Smooth muscle cell (in vitro differentiated cells): Measurements from ENCODE around the gene TLCD4. TPM values are rescaled to one million over a fixed set of nuclear protein-coding genes. Genes with fewer than 3 reads are reported as not detected.
"Not testable (repeated sequence)": the region's sequence is repeated elsewhere in the genome, so short reads cannot be mapped to it uniquely, and the experiment has no call there.

Source experiments
- DNase-seq: peaks from one replicate; lab custom pipeline; 2025; ENCODE audit not compliant: unreplicated experiment; lab: John Stamatoyannopoulos, UW
- H2AFZ ChIP-seq: fragments of 200-600 bp; sonication (generic); 2 replicates; pipeline ENCODE4 v1.6.0; 2016; ENCODE audit warnings: antibody characterized with exemption, low read depth, mild to moderate bottlenecking
- H3F3A ChIP-seq: fragments of 200-600 bp; sonication (generic); 2 replicates; pipeline ENCODE4 v1.6.0; 2017; ENCODE audit warnings: antibody characterized with exemption, low read depth
- H3K27ac ChIP-seq: fragments of 200-600 bp; sonication (generic); 2 replicates; pipeline ENCODE4 v1.5.1; 2016; ENCODE audit warnings: low read depth, mild to moderate bottlenecking
- H3K27me3 ChIP-seq: fragments of 200-600 bp; sonication (generic); 2 replicates; pipeline ENCODE4 v1.6.1; 2016; ENCODE audit warnings: low read depth, mild to moderate bottlenecking
- H3K36me3 ChIP-seq: fragments of 200-600 bp; sonication (generic); 2 replicates; pipeline ENCODE4 v1.5.1; 2016; ENCODE audit warnings: low read depth
- H3K4me1 ChIP-seq: fragments of 200-600 bp; sonication (generic); 2 replicates; pipeline ENCODE4 v1.5.1; 2016; ENCODE audit warnings: low read depth
- H3K4me2 ChIP-seq: fragments of 200-600 bp; sonication (generic); 2 replicates; pipeline ENCODE4 v1.6.0; 2016; ENCODE audit warnings: mild to moderate bottlenecking
- H3K4me3 ChIP-seq: fragments of 200-600 bp; sonication (generic); 2 replicates; pipeline ENCODE4 v1.5.1; 2016; ENCODE audit warnings: mild to moderate bottlenecking
- H3K79me2 ChIP-seq: fragments of 200-600 bp; sonication (generic); 2 replicates; pipeline ENCODE4 v1.6.0; 2016; ENCODE audit warnings: low read depth, mild to moderate bottlenecking
- H3K9ac ChIP-seq: fragments of 200-600 bp; sonication (generic); 2 replicates; pipeline ENCODE4 v1.6.0; 2016; ENCODE audit warnings: low read depth
- H3K9me3 ChIP-seq: fragments of 200-600 bp; sonication (generic); replicated peaks from 2 replicates; pipeline ENCODE4 v1.5.1; 2016; ENCODE audit warnings: low read depth
- H4K20me1 ChIP-seq: fragments of 200-600 bp; sonication (generic); 2 replicates; pipeline ENCODE4 v1.6.0; 2016; ENCODE audit warnings: low read depth
- CTCF ChIP-seq: fragments of 200-600 bp; sonication (generic); IDR thresholded peaks from 2 replicates; pipeline ENCODE4 v1.5.1; 2017; ENCODE audit warnings: borderline replicate concordance, mild to moderate bottlenecking, antibody characterized with exemption; ENCODE audit not compliant: insufficient read depth, poor library complexity, severe bottlenecking
- WGBS: methylation state at CpG from one replicate; pipeline ENCODE4 v1.1.7; 2016; ENCODE audit warnings: low lambda C conversion rate; 5-methylcytosine and 5-hydroxymethylcytosine counted together
- polyA plus RNA-seq: library from polyadenylated mRNA; unstranded; fragments of >200 nt; fragmentation: Nextera tagmentation; extraction: Ambion mirVana; gene quantifications from 2 replicates; pipeline ENCODE4 v1.2.1, GENCODE V29; 2016
- small RNA-seq: library from RNA; depleted of rRNA; stranded (forward); fragments of <200 nt; gene quantifications from one replicate; pipeline ENCODE3, GENCODE V24; 2014
- total RNA-seq: library from RNA; depleted of rRNA; stranded (reverse); fragments of >200 nt; gene quantifications from 2 replicates; pipeline ENCODE4 v1.2.3, GENCODE V29; 2014

The TLCD4 gene
- total and polyA plus RNA-seq, 2 experiments from 2014 or later: 0.62 to 2.9 TPM

GRCh38 chr1:95145493-95145892, 28.3 kb downstream of the TLCD4 start:
- H3K79me2 ChIP-seq: no peaks in the 10 kb centered on the region
- TF ChIP-seq CTCF: no peak
- H3K36me3 ChIP-seq: no peaks in the 10 kb centered on the region
- H3F3A ChIP-seq: no peaks in the 10 kb centered on the region
- no peaks in the 10 kb centered on the region for H3K9me3 ChIP-seq
- no peak overlapping the region for H3K27ac ChIP-seq
- H3K4me2 ChIP-seq: no peak overlapping the region
- H3K4me1 ChIP-seq: no peaks in the 10 kb centered on the region
- no peaks in the 10 kb centered on the region for H4K20me1 ChIP-seq
- no peak overlapping the region for H3K9ac ChIP-seq
- WGBS: 100% methylated on average over 1 of the region's 1 CpG
- DNase-seq: no peak
- H3K4me3 ChIP-seq: no peak overlapping the region
- H2AFZ ChIP-seq: no peak overlapping the region
- no peaks in the 10 kb centered on the region for H3K27me3 ChIP-seq

GRCh38 chr1:95146637-95147036, 29.5 kb downstream of the TLCD4 start:
- no peak overlapping the region for H2AFZ ChIP-seq
- no peak overlapping the region for H3K4me2 ChIP-seq
- H3F3A ChIP-seq: no peaks in the 10 kb centered on the region
- H3K27me3 ChIP-seq: no peaks in the 10 kb centered on the region
- no peak overlapping the region for H3K9ac ChIP-seq
- TF ChIP-seq CTCF: no peak
- H3K4me1 ChIP-seq: no peaks in the 10 kb centered on the region
- no peaks in the 10 kb centered on the region for H3K79me2 ChIP-seq
- DNase-seq: no peak
- no peaks in the 10 kb centered on the region for H4K20me1 ChIP-seq
- no peak overlapping the region for H3K4me3 ChIP-seq
- no peak overlapping the region for H3K27ac ChIP-seq
- no peaks in the 10 kb centered on the region for H3K9me3 ChIP-seq
- H3K36me3 ChIP-seq: no peaks in the 10 kb centered on the region

GRCh38 chr1:95154096-95154495, 36.9 kb downstream of the TLCD4 start:
- Histone ChIP-seq H3F3A (no peaks in the 10 kb centered on the region), H4K20me1 (no peaks in the 10 kb centered on the region), H3K36me3 (no peaks in the 10 kb centered on the region), H3K4me1 (no peaks in the 10 kb centered on the region), H3K79me2 (no peaks in the 10 kb centered on the region), H3K9me3 (no peaks in the 10 kb centered on the region), H3K27ac (no peak overlapping the region), H3K4me2 (no peak overlapping the region), H3K27me3 (no peaks in the 10 kb centered on the region), H2AFZ (no peak overlapping the region), H3K9ac (no peak overlapping the region), H3K4me3 (no peak overlapping the region)
- DNase-seq: no peak
- WGBS: 37% methylated on average over 1 of the region's 1 CpG
- TF ChIP-seq CTCF: no peak

GRCh38 chr1:95165569-95165968, 48.4 kb downstream of the TLCD4 start:
- not testable (repeated sequence) for H3K4me2 ChIP-seq, DNase-seq, H3K36me3 ChIP-seq, H4K20me1 ChIP-seq, H2AFZ ChIP-seq, H3K4me1 ChIP-seq, H3K27ac ChIP-seq, H3K9me3 ChIP-seq, H3K27me3 ChIP-seq, H3K4me3 ChIP-seq, H3K79me2 ChIP-seq, H3K9ac ChIP-seq, H3F3A ChIP-seq
- WGBS: 94% methylated on average over 6 of the region's 6 CpGs

Small RNAs within 50 kb of the gene (small RNA-seq; reads per million reads assigned to genes)
- not detected for gene RF00019

Other genes starting within 250 kb of the TLCD4 start
- gene CNN3, start 190.2 kb upstream of the TLCD4 start, total RNA-seq: 467 and 525 TPM in 2 replicates
- 545 and 633 TPM in 2 replicates for gene CNN3, start 190.2 kb upstream of the TLCD4 start, polyA plus RNA-seq
- gene ALG14, start 44.4 kb upstream of the TLCD4 start, total RNA-seq: 1.4 and 2.4 TPM in 2 replicates
- 5.5 and 6.9 TPM in 2 replicates for gene ALG14, start 44.4 kb upstream of the TLCD4 start, polyA plus RNA-seq
- gene RWDD3, start 116.9 kb downstream of the TLCD4 start, total RNA-seq: 24.4 and 28.2 TPM in 2 replicates
- 21.5 and 22.2 TPM in 2 replicates for gene RWDD3, start 116.9 kb downstream of the TLCD4 start, polyA plus RNA-seq